ENCODE measurements around the gene CHRDL1.

- no peak for TF ChIP-seq CTCF (IDR thresholded peaks at IDR 0.05)
- no peak for TF ChIP-seq EZH2 (IDR thresholded peaks at IDR 0.05)
- no peak for TF ChIP-seq EZH2phosphoT487 (IDR thresholded peaks at IDR 0.05)
Observed at GRCh38 chrX:110803506-110803905, 7.9 kb upstream of the CHRDL1 start.
